CD4-positive, CD25-positive, alpha-beta regulatory T cell (primary cell): ENCODE results near the gene FRMPD4. TPM values are rescaled to one million over a fixed set of nuclear protein-coding genes. Genes with fewer than 3 reads are reported as not detected.

ENCODE experiments used
- ATAC-seq, 2 donors: fragments of 150-1000 bp; cut with Tn5 transposase; one replicate each; pipeline ENCODE4 v1.10.0; 2021; ENCODE audit warnings: low read depth in 2 of 2, moderate number of reproducible peaks in 2 of 2, moderate library complexity in 1 of 2
- DNase-seq, 3 donors: peaks; one replicate each; pipeline versions ENCODE4 v3.0.0 to v3.0.0-alpha.2; 2012 to 2022; ENCODE audit warnings: mixed read lengths in 1 of 3
- H3K27ac ChIP-seq: one replicate; pipeline ENCODE4 v1.7.0; 2013; ENCODE audit warnings: mild to moderate bottlenecking, low read length; ENCODE audit not compliant: insufficient read depth, poor library complexity, severe bottlenecking
- H3K27me3 ChIP-seq: one replicate; pipeline ENCODE4 v1.7.0; 2013; ENCODE audit warnings: low read length; ENCODE audit not compliant: control insufficient read depth, insufficient read depth
- H3K36me3 ChIP-seq: one replicate; pipeline ENCODE4 v1.7.0; 2013; ENCODE audit warnings: mild to moderate bottlenecking, low read length, moderate library complexity; ENCODE audit not compliant: control insufficient read depth, insufficient read depth
- H3K4me1 ChIP-seq: 2 replicates; pipeline ENCODE4 v1.7.0; 2013; ENCODE audit warnings: mild to moderate bottlenecking, low read length; ENCODE audit not compliant: insufficient read depth, control insufficient read depth, poor library complexity, severe bottlenecking
- H3K4me3 ChIP-seq: one replicate; pipeline ENCODE4 v1.7.0; 2013; ENCODE audit warnings: low read depth, mild to moderate bottlenecking, low read length, moderate library complexity
- H3K9me3 ChIP-seq, 2 experiments: 1 replicate in 1 of 2; 2 replicates in 1 of 2; pipeline ENCODE4 v1.7.0; 2013; ENCODE audit warnings: low read length in 2 of 2, mild to moderate bottlenecking in 1 of 2, moderate library complexity in 1 of 2; ENCODE audit not compliant: control insufficient read depth in 2 of 2
- H3K27ac Mint-ChIP-seq, 3 donors: one replicate each; pipeline ENCODE4 v1.8.0; 2020 to 2022; ENCODE audit warnings: mild to moderate bottlenecking in 3 of 3, mixed read lengths in 3 of 3, moderate library complexity in 2 of 3
- H3K27me3 Mint-ChIP-seq: one replicate; pipeline ENCODE4 v1.8.0; 2022; ENCODE audit warnings: mild to moderate bottlenecking, mixed read lengths
- H3K36me3 Mint-ChIP-seq: one replicate; pipeline ENCODE4 v1.8.0; 2020; ENCODE audit warnings: mixed read lengths
- H3K4me1 Mint-ChIP-seq, 4 donors: one replicate each; pipeline ENCODE4 v1.8.0; 2020 to 2022; ENCODE audit warnings: mixed read lengths in 4 of 4, mild to moderate bottlenecking in 1 of 4
- H3K4me3 Mint-ChIP-seq, 4 donors: one replicate each; pipeline ENCODE4 v1.8.0; 2020 to 2022; ENCODE audit warnings: mild to moderate bottlenecking in 4 of 4, mixed read lengths in 4 of 4, moderate library complexity in 3 of 4
- H3K9me3 Mint-ChIP-seq, 7 donors: one replicate each; pipeline ENCODE4 v1.8.0; 2020 to 2022; ENCODE audit warnings: mixed read lengths in 7 of 7, mild to moderate bottlenecking in 3 of 7, moderate library complexity in 2 of 7
- polyA plus RNA-seq, 4 donors: library from polyadenylated mRNA; unstranded; fragments of 300-500 nt; fragmentation: Illumina TruSeq; gene quantifications; one replicate each; pipeline ENCODE4 v1.2.3, GENCODE V29; 2021
- total RNA-seq: library from RNA; stranded (reverse); gene quantifications from one replicate; pipeline ENCODE4 v1.2.3, GENCODE V29; 2022

The FRMPD4 gene
- total and polyA plus RNA-seq, 5 donors from 2014 or later, result not detected

GRCh38 chrX:12747433-12747832 lies 609.2 kb downstream of the FRMPD4 start:
- Mint-ChIP-seq H3K27me3 (no peaks in the 10 kb centered on the region), H3K4me3 (no peak overlapping the region), H3K9me3 (peaks cover 0 to 5% (median 1%) of the 10 kb centered on the region in 7 donors), H3K36me3 (no peaks in the 10 kb centered on the region), H3K27ac (no peak overlapping the region), H3K4me1 (no peaks in the 10 kb centered on the region)
- H3K9me3 ChIP-seq, result no peaks in the 10 kb centered on the region
- no peaks in the 10 kb centered on the region for H3K27me3 ChIP-seq
- H3K27ac ChIP-seq, result no peak overlapping the region
- H3K4me1 ChIP-seq, result no peaks in the 10 kb centered on the region
- no peak overlapping the region for H3K4me3 ChIP-seq
- ATAC-seq (no peak), DNase-seq (no peak)
- no peaks in the 10 kb centered on the region for H3K36me3 ChIP-seq

DNA sequence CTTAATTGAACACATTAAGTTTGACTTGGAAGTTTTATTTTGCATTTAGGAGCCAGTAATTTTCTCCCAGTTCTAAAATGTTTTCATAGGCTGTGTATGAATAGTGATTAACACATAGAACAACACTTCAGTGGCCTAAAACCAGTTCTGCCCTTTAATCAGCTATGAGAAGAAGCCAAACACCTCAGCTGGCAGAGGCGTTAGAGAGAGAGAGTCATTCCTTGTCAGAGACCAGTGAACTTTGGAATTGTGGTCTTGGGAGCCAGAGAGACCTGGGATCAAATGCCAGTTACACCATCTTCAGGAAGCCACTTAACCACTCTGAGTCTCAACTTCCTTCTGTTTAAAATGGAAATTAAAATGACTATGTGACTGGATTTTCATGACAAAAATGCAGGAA lies 613.6 kb downstream of the FRMPD4 start:
- Mint-ChIP-seq H3K4me1 (peaks cover 0 to 1% (median 0%) of the 10 kb centered on the region in 4 donors), H3K27ac (no peak overlapping the region), H3K9me3 (peaks cover 0 to 7% (median 0%) of the 10 kb centered on the region in 7 donors), H3K27me3 (peaks cover 1% of the 10 kb centered on the region), H3K4me3 (no peak overlapping the region), H3K36me3 (peaks cover 3% of the 10 kb centered on the region)
- H3K9me3 ChIP-seq, result no peaks in the 10 kb centered on the region
- ATAC-seq (no peak), DNase-seq (no peak)
- no peaks in the 10 kb centered on the region for H3K27me3 ChIP-seq
- H3K4me1 ChIP-seq, result no peaks in the 10 kb centered on the region
- H3K36me3 ChIP-seq, result no peaks in the 10 kb centered on the region
- H3K27ac ChIP-seq, result no peak overlapping the region
- no peak overlapping the region for H3K4me3 ChIP-seq

DNA sequence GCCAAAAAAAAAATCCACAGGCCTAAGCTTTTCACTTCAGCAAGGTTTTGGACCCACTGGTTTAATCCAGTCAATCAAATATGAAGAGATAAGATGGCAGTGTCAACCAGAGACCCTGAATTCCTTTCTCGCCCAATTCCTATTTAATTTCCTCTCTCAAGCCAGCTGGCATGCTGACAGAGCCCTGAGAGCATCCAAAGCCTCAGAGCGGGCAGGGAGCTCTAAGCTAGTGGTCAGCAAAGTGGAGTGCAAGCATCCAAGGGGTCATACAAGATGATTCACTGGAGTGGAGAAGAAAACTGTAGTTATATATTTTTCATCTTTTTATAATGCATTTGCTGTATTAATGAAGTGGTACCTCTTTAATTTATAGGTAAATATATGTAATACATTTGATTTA lies 615.1 kb downstream of the FRMPD4 start:
- H3K36me3 ChIP-seq, result no peaks in the 10 kb centered on the region
- no peak overlapping the region for H3K27ac Mint-ChIP-seq
- no peak overlapping the region for H3K4me3 ChIP-seq
- no peak for DNase-seq
- H3K27me3 ChIP-seq, result no peaks in the 10 kb centered on the region
- no peaks in the 10 kb centered on the region for H3K9me3 ChIP-seq
- no peak overlapping the region for H3K4me3 Mint-ChIP-seq
- H3K9me3 Mint-ChIP-seq, result peaks cover 0 to 7% (median 0%) of the 10 kb centered on the region in 7 donors
- no peaks in the 10 kb centered on the region for H3K4me1 ChIP-seq
- H3K36me3 Mint-ChIP-seq, result peaks cover 3% of the 10 kb centered on the region
- peaks cover 0 to 3% (median 0%) of the 10 kb centered on the region in 4 donors for H3K4me1 Mint-ChIP-seq
- no peak for ATAC-seq
- peaks cover 7% of the 10 kb centered on the region for H3K27me3 Mint-ChIP-seq
- H3K27ac ChIP-seq, result no peak overlapping the region

DNA sequence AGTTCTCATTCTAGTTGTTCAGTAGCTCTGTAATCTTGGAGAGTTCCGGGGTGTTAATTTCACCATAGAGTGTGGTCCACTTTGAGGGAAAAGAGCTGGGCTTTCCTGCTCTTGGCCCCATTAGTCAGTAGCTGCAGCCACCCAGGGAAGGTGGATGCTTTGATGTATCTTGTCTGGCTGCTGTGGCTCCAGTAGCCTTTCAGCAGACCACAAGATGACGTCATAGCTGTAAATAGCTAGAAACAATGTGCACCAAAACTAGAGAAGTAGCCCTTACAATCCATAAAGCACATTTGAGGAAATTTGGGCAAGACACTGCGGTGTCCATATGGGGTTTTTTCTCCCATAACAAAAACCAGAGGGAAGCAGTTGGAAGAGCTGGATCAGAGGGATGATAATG lies 620.0 kb downstream of the FRMPD4 start:
- Histone ChIP-seq H3K27ac (no peak overlapping the region), H3K36me3 (no peaks in the 10 kb centered on the region), H3K4me3 (no peak overlapping the region), H3K27me3 (no peaks in the 10 kb centered on the region), H3K9me3 (no peaks in the 10 kb centered on the region), H3K4me1 (no peaks in the 10 kb centered on the region)
- Mint-ChIP-seq H3K9me3 (peaks cover 0 to 3% (median 0%) of the 10 kb centered on the region in 7 donors), H3K27me3 (peaks cover 7% of the 10 kb centered on the region), H3K27ac (no peak overlapping the region), H3K4me1 (peaks cover 0 to 3% (median 0%) of the 10 kb centered on the region in 4 donors), H3K4me3 (no peak overlapping the region), H3K36me3 (peaks cover 3% of the 10 kb centered on the region)
- DNase-seq (no peak), ATAC-seq (no peak)

DNA sequence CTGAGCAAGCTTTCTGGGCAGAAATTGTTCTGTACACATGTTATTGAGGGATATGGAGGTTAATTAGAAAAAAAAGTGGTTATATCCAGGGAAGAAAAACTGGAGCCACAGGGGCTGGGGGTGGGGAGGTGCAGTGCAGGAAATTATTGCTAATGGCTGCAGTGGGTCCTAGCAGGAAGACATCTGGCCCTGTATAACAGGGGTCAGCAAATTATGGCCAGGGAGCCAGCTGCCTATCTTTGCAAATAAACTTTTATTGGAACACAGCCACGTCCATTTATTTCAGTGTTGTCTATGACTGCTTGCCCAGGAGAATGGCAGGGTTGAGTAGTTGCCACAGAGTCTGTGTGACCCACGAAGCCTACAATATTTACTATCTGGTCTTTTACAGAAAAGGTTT lies 629.6 kb downstream of the FRMPD4 start:
- Histone ChIP-seq H3K27ac (no peak overlapping the region), H3K27me3 (peaks cover 2% of the 10 kb centered on the region), H3K4me3 (no peak overlapping the region), H3K9me3 (no peaks in the 10 kb centered on the region), H3K36me3 (no peaks in the 10 kb centered on the region), H3K4me1 (no peaks in the 10 kb centered on the region)
- no peak for ATAC-seq
- Mint-ChIP-seq H3K4me3 (no peak overlapping the region), H3K27me3 (peaks cover 19% of the 10 kb centered on the region), H3K36me3 (no peaks in the 10 kb centered on the region), H3K27ac (no peak overlapping the region), H3K4me1 (peaks cover 4 to 11% (median 5%) of the 10 kb centered on the region in 4 donors), H3K9me3 (peaks cover 0 to 6% (median 0%) of the 10 kb centered on the region in 7 donors)
- no peak for DNase-seq

DNA sequence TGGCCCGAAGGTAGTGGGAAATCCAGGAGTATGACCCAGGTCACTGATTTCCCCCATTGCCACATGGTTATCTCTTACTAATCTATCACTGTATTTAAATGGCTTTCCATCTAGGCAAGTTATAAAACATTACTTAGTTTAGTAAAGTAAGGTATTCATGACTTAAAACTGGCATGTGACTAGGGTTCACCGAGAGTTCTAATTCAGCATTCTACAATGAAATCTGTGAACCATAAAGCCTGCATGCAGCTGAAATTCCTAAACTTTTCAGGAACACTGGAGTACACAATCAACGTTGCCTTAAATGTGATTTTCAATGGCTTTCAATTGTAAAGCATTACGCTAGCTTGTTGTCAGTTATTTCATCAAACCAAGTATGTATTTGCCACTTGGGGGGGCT lies 630.2 kb downstream of the FRMPD4 start:
- Mint-ChIP-seq H3K27ac (no peak overlapping the region), H3K9me3 (peaks cover 0 to 6% (median 0%) of the 10 kb centered on the region in 7 donors), H3K36me3 (no peaks in the 10 kb centered on the region), H3K4me1 (peaks cover 4 to 11% (median 5%) of the 10 kb centered on the region in 4 donors), H3K27me3 (peaks cover 19% of the 10 kb centered on the region), H3K4me3 (no peak overlapping the region)
- H3K27ac ChIP-seq, result no peak overlapping the region
- peaks cover 2% of the 10 kb centered on the region for H3K27me3 ChIP-seq
- H3K4me1 ChIP-seq, result no peaks in the 10 kb centered on the region
- ATAC-seq (no peak), DNase-seq (no peak)
- H3K4me3 ChIP-seq, result no peak overlapping the region
- no peaks in the 10 kb centered on the region for H3K9me3 ChIP-seq
- no peaks in the 10 kb centered on the region for H3K36me3 ChIP-seq

DNA sequence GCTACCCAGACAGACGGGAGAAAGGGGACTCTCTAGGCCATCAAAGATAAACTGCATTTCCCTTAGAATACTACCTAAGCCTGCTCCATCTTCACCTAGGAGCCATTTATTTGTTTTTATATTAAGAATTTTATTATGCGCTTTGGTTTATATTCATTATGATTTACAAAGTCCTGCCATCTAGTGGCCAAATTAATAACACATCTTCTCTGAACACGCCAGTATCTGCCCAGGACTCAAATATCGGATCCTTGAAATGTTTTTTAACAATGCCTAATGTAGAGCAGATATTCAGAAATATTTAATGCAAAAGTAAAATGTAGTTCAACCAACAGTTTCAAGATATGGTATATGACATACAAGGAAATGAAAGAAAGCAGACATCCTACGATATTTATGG lies 632.2 kb downstream of the FRMPD4 start:
- H3K9me3 ChIP-seq, result no peaks in the 10 kb centered on the region
- H3K36me3 Mint-ChIP-seq, result no peaks in the 10 kb centered on the region
- DNase-seq (peak in 2 of 3 donors; percentile 22 to 51), ATAC-seq (no peak)
- no peak overlapping the region for H3K4me3 Mint-ChIP-seq
- H3K4me1 ChIP-seq, result no peaks in the 10 kb centered on the region
- no peak overlapping the region for H3K27ac ChIP-seq
- no peaks in the 10 kb centered on the region for H3K9me3 Mint-ChIP-seq
- peaks cover 20% of the 10 kb centered on the region for H3K27me3 Mint-ChIP-seq
- H3K4me1 Mint-ChIP-seq, result peaks cover 4 to 11% (median 5%) of the 10 kb centered on the region in 4 donors
- no peaks in the 10 kb centered on the region for H3K36me3 ChIP-seq
- no peak overlapping the region for H3K27ac Mint-ChIP-seq
- H3K27me3 ChIP-seq, result peaks cover 2% of the 10 kb centered on the region
- H3K4me3 ChIP-seq, result no peak overlapping the region

GRCh38 chrX:12771445-12772069 lies 633.3 kb downstream of the FRMPD4 start:
- Mint-ChIP-seq H3K4me3 (peak overlapping the region in 1 of 4 donors; percentile 50), H3K36me3 (no peaks in the 10 kb centered on the region), H3K9me3 (no peaks in the 10 kb centered on the region), H3K27me3 (peaks cover 25% of the 10 kb centered on the region), H3K4me1 (peaks cover 4 to 11% (median 5%) of the 10 kb centered on the region in 4 donors), H3K27ac (no peak overlapping the region)
- Histone ChIP-seq H3K27me3 (peaks cover 2% of the 10 kb centered on the region), H3K4me3 (no peak overlapping the region), H3K9me3 (no peaks in the 10 kb centered on the region), H3K36me3 (no peaks in the 10 kb centered on the region), H3K4me1 (no peaks in the 10 kb centered on the region), H3K27ac (no peak overlapping the region)
- ATAC-seq (peak; percentile 99 to 100), DNase-seq (peak; percentile 36 to 85 (median 66))
